Peyer's patch (tissue), 4 donors: Measurements from ENCODE around the gene ALOX5. TPM values are rescaled to one million over a fixed set of nuclear protein-coding genes. Genes with fewer than 3 reads are reported as not detected.

Experiments used
- DNase-seq, 3 donors: peaks; one replicate each; pipeline ENCODE4 v3.0.0-alpha.2; 2017 to 2019
- H3K27ac ChIP-seq, 4 donors: fragments of 200-600 bp; sonication (generic); one replicate each; pipeline ENCODE4 v1.5.1; 2016 to 2019
- H3K27me3 ChIP-seq, 2 donors: fragments of 200-600 bp; sonication (generic); one replicate each; pipeline ENCODE4 v1.5.1; 2019
- H3K36me3 ChIP-seq, 3 donors: fragments of 200-600 bp; sonication (generic); one replicate each; pipeline ENCODE4 v1.5.1; 2016 to 2019
- H3K4me1 ChIP-seq, 4 donors: fragments of 200-600 bp; sonication (generic); one replicate each; pipeline ENCODE4 v1.5.1; 2016 to 2019
- H3K4me3 ChIP-seq, 4 donors: fragments of 200-600 bp; sonication (generic); 1 replicate in 3 of 4; 2 replicates in 1 of 4; pipeline ENCODE4 v1.5.1; 2016 to 2019; ENCODE audit warnings: mild to moderate bottlenecking in 1 of 4
- H3K9me3 ChIP-seq, 4 donors: fragments of 200-600 bp; sonication (generic); one replicate each; pipeline ENCODE4 v1.5.1; 2016 to 2019; ENCODE audit warnings: mild to moderate bottlenecking in 1 of 4
- CTCF ChIP-seq, 6 experiments: fragments of 450-650 bp in 4 of 6; fragments of 200-600 bp in 2 of 6; sonication (generic) in 1 of 6; IDR thresholded peaks; one replicate each; pipeline ENCODE4 v1.5.1; 2017 to 2019; ENCODE audit warnings: antibody characterized with exemption in 6 of 6, mild to moderate bottlenecking in 3 of 6, moderate library complexity in 1 of 6
- POLR2A ChIP-seq, 2 donors: fragments of 450-650 bp; IDR thresholded peaks; one replicate each; pipeline ENCODE4 v1.5.1; 2017; ENCODE audit warnings: antibody characterized with exemption in 2 of 2, mild to moderate bottlenecking in 2 of 2, moderate library complexity in 2 of 2
- total RNA-seq, 4 donors: library from RNA; depleted of rRNA; stranded (reverse); fragments of >200 nt; gene quantifications; one replicate each; pipeline ENCODE4 v1.1.0, GENCODE V29; 2016

ALOX5 gene
- total RNA-seq, 4 donors from 2014 or later = 24.0 to 187 (median 31.6) TPM

GRCh38 chr10:45463244-45464116 lies 89.5 kb downstream of the ALOX5 start:
- no peak overlapping the region for H3K4me3 ChIP-seq

GRCh38 chr10:45464958-45465567 lies 91.0 kb downstream of the ALOX5 start:
- H3K4me3 ChIP-seq = no peak overlapping the region
- TF ChIP-seq CTCF (IDR thresholded peaks at IDR 0.05) (peak; percentile 73 to 94 (median 90)), POLR2A (IDR thresholded peaks at IDR 0.05) (no peak)
- peak overlapping the region in 1 of 4 donors; percentile 32 for H3K27ac ChIP-seq
- DNase-seq = peak; percentile 75 to 89 (median 83)
- H3K9me3 ChIP-seq = no peaks in the 10 kb centered on the region
- no peaks in the 10 kb centered on the region for H3K27me3 ChIP-seq
- H3K36me3 ChIP-seq = peaks cover 0 to 17% (median 0%) of the 10 kb centered on the region in 3 donors
- peaks cover 0 to 4% (median 2%) of the 10 kb centered on the region in 4 donors for H3K4me1 ChIP-seq

More at GRCh38 chr10:45463244-45464116, 89.5 kb downstream of the ALOX5 start:
- H3K4me1 ChIP-seq = peaks cover 0 to 4% (median 0%) of the 10 kb centered on the region in 4 donors
- DNase-seq = no peak
- TF ChIP-seq POLR2A (IDR thresholded peaks at IDR 0.05) (no peak), CTCF (IDR thresholded peaks at IDR 0.05) (no peak)
- peak overlapping the region in 1 of 4 donors; percentile 81 for H3K27ac ChIP-seq
- no peaks in the 10 kb centered on the region for H3K9me3 ChIP-seq
- H3K27me3 ChIP-seq = no peaks in the 10 kb centered on the region
- peaks cover 0 to 27% (median 0%) of the 10 kb centered on the region in 3 donors for H3K36me3 ChIP-seq

- Histone ChIP-seq H3K4me3 (no peak overlapping the region), H3K36me3 (peaks cover 0 to 7% (median 0%) of the 10 kb centered on the region in 3 donors), H3K27me3 (no peaks in the 10 kb centered on the region), H3K9me3 (no peaks in the 10 kb centered on the region), H3K27ac (no peak overlapping the region), H3K4me1 (peaks cover 0 to 19% (median 4%) of the 10 kb centered on the region in 4 donors)
- DNase-seq = no peak
- TF ChIP-seq POLR2A (IDR thresholded peaks at IDR 0.05) = no peak
- TF ChIP-seq CTCF (IDR thresholded peaks at IDR 0.05) = no peak
Measured at GRCh38 chr10:45466784-45467183, 92.8 kb downstream of the ALOX5 start.

GRCh38 chr10:45468079-45468478 lies 94.1 kb downstream of the ALOX5 start:
- H3K4me1 ChIP-seq = peaks cover 0 to 21% (median 3%) of the 10 kb centered on the region in 4 donors
- H3K36me3 ChIP-seq = peaks cover 0 to 3% (median 0%) of the 10 kb centered on the region in 3 donors
- no peaks in the 10 kb centered on the region for H3K9me3 ChIP-seq
- no peak for DNase-seq
- H3K27me3 ChIP-seq = no peaks in the 10 kb centered on the region
- no peak for TF ChIP-seq POLR2A (IDR thresholded peaks at IDR 0.05)
- no peak overlapping the region for H3K4me3 ChIP-seq
- H3K27ac ChIP-seq = no peak overlapping the region

GRCh38 chr10:45470098-45471012 lies 96.3 kb downstream of the ALOX5 start:
- Histone ChIP-seq H3K9me3 (no peaks in the 10 kb centered on the region), H3K27me3 (no peaks in the 10 kb centered on the region), H3K4me3 (no peak overlapping the region), H3K27ac (peak overlapping the region; percentile 14 to 67 (median 27)), H3K36me3 (no peaks in the 10 kb centered on the region), H3K4me1 (peaks cover 0 to 21% (median 2%) of the 10 kb centered on the region in 4 donors)
- TF ChIP-seq CTCF (IDR thresholded peaks at IDR 0.05) = no peak
- TF ChIP-seq POLR2A (IDR thresholded peaks at IDR 0.05) = no peak
- DNase-seq = peak in 2 of 3 donors; percentile 78 to 79
